ENCODE data around the gene LENG8.

Gene LENG8

GRCh38 chr19:54454781-54455675 is 6.0 kb downstream of the LENG8 start:
- Histone ChIP-seq H3K79me2 (ENCODE audit: insufficient read depth, low read length) (peaks cover 35% of the 10 kb centered on the region), H3K4me3 (ENCODE audit: insufficient read depth, low read length, poor library complexity, severe bottlenecking) (no peak overlapping the region), H3F3A (ENCODE audit: insufficient read depth) (no peaks in the 10 kb centered on the region), H4K20me1 (ENCODE audit: low read depth, low read length) (peaks cover 15% of the 10 kb centered on the region; the same call in 1 of the 2 replicates), H3K27ac (ENCODE audit: low read depth, low read length) (no peak overlapping the region), H3K36me3 (ENCODE audit: low read length) (0 out of 2 replicates have a peak, but pooled peaks cover 5% of the 10 kb centered on the region), H3K9ac (ENCODE audit: low read length) (no peak overlapping the region), H3K4me2 (ENCODE audit: low read depth, low read length, poor library complexity, severe bottlenecking) (no peak overlapping the region), H3K27me3 (ENCODE audit: low read length) (no peaks in the 10 kb centered on the region), H2AFZ (ENCODE audit: low read depth, low read length, severe bottlenecking) (no peak overlapping the region), H3K9me3 (ENCODE audit: insufficient read depth, low read length) (no peaks in the 10 kb centered on the region), H3K9me2 (replicated peaks; ENCODE audit: insufficient read depth, low read length) (no peaks in the 10 kb centered on the region)
- no peak for TF ChIP-seq CTCF (IDR thresholded peaks at IDR 0.05; ENCODE audit: insufficient read depth, low read length, poor library complexity, severe bottlenecking)
- no peak for TF ChIP-seq EZH2phosphoT487 (conservative IDR thresholded peaks at IDR 0.05; ENCODE audit: low read length)

DNA sequence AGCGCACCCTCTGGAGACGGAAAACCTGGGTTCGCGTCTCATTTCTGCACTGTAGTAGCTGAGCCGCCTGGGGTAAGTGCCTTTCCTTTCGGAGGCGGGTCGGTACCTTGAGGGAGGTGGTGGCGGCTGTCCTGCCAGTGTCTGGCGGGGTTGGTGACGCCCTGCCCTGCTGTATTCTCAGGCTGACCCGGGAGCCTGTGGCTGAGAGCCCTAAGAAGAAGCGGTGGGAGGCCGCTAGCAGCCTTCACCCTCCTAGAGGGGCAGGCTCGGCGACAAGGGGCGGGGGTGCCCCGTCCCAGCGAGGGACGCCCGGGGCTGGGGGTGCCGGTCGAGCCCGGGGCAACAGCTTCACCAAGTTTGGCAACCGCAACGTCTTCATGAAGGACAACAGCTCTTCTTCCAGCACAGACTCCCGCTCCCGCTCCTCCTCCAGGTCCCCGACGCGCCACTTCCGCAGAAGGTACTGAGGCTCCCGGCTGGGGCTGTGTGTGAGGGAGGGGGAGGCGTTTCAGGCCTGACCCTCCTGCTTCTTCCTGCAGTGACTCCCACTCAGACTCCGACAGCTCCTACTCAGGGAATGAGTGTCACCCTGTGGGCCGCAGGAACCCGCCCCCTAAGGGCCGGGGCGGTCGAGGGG is 6.9 kb downstream of the LENG8 start:
- H3K36me3 ChIP-seq (ENCODE audit: low read length): 0 out of 2 replicates have a peak, but pooled peaks cover 5% of the 10 kb centered on the region
- H3F3A ChIP-seq (ENCODE audit: insufficient read depth): no peaks in the 10 kb centered on the region
- no peak overlapping the region for H3K4me3 ChIP-seq (ENCODE audit: insufficient read depth, low read length, poor library complexity, severe bottlenecking)
- no peak overlapping the region for H3K4me2 ChIP-seq (ENCODE audit: low read depth, low read length, poor library complexity, severe bottlenecking)
- no peaks in the 10 kb centered on the region for H3K9me2 ChIP-seq (replicated peaks; ENCODE audit: insufficient read depth, low read length)
- no peak overlapping the region for H2AFZ ChIP-seq (ENCODE audit: low read depth, low read length, severe bottlenecking)
- peaks cover 10% of the 10 kb centered on the region; the same call in 1 of the 2 replicates for H4K20me1 ChIP-seq (ENCODE audit: low read depth, low read length)
- H3K27me3 ChIP-seq (ENCODE audit: low read length): no peaks in the 10 kb centered on the region
- TF ChIP-seq CTCF (IDR thresholded peaks at IDR 0.05; ENCODE audit: insufficient read depth, low read length, poor library complexity, severe bottlenecking) (no peak), EZH2phosphoT487 (conservative IDR thresholded peaks at IDR 0.05; ENCODE audit: low read length) (no peak)
- H3K79me2 ChIP-seq (ENCODE audit: insufficient read depth, low read length): peaks cover 26% of the 10 kb centered on the region
- no peaks in the 10 kb centered on the region for H3K9me3 ChIP-seq (ENCODE audit: insufficient read depth, low read length)
- H3K27ac ChIP-seq (ENCODE audit: low read depth, low read length): no peak overlapping the region
- H3K9ac ChIP-seq (ENCODE audit: low read length): no peak overlapping the region

- no peaks in the 10 kb centered on the region for H3K9me2 ChIP-seq (replicated peaks; ENCODE audit: insufficient read depth, low read length)
- no peak overlapping the region for H3K4me3 ChIP-seq (ENCODE audit: insufficient read depth, low read length, poor library complexity, severe bottlenecking)
- no peak for TF ChIP-seq CTCF (IDR thresholded peaks at IDR 0.05; ENCODE audit: insufficient read depth, low read length, poor library complexity, severe bottlenecking)
- TF ChIP-seq EZH2phosphoT487 (conservative IDR thresholded peaks at IDR 0.05; ENCODE audit: low read length): no peak
- no peaks in the 10 kb centered on the region for H3K27me3 ChIP-seq (ENCODE audit: low read length)
- H3K79me2 ChIP-seq (ENCODE audit: insufficient read depth, low read length): peaks cover 18% of the 10 kb centered on the region
- H3F3A ChIP-seq (ENCODE audit: insufficient read depth): peaks cover 7% of the 10 kb centered on the region; the same call in 1 of the 2 replicates
- H3K27ac ChIP-seq (ENCODE audit: low read depth, low read length): no peak overlapping the region
- H3K4me2 ChIP-seq (ENCODE audit: low read depth, low read length, poor library complexity, severe bottlenecking): no peak overlapping the region
- 0 out of 2 replicates have a peak, but pooled peaks cover 5% of the 10 kb centered on the region for H3K36me3 ChIP-seq (ENCODE audit: low read length)
- H3K9ac ChIP-seq (ENCODE audit: low read length): no peak overlapping the region
- H2AFZ ChIP-seq (ENCODE audit: low read depth, low read length, severe bottlenecking): no peak overlapping the region
- peaks cover 4% of the 10 kb centered on the region; the same call in 1 of the 2 replicates for H4K20me1 ChIP-seq (ENCODE audit: low read depth, low read length)
- no peaks in the 10 kb centered on the region for H3K9me3 ChIP-seq (ENCODE audit: insufficient read depth, low read length)
Measured at GRCh38 chr19:54456423-54457373, 7.7 kb downstream of the LENG8 start.

Data from SU-DHL-6 (cell line).